Smooth muscle cell (in vitro differentiated cells): Measurements from ENCODE around the gene TIMM17A. TPM values are rescaled to one million over a fixed set of nuclear protein-coding genes. Genes with fewer than 3 reads are reported as not detected.
A peak's percentile ranks its signal among the peaks of the same experiment; 100 is the strongest.

Experiments
- DNase-seq: peaks from one replicate; lab custom pipeline; 2025; ENCODE audit not compliant: unreplicated experiment; lab: John Stamatoyannopoulos, UW
- H2AFZ ChIP-seq: fragments of 200-600 bp; sonication (generic); 2 replicates; pipeline ENCODE4 v1.6.0; 2016; ENCODE audit warnings: antibody characterized with exemption, low read depth, mild to moderate bottlenecking
- H3F3A ChIP-seq: fragments of 200-600 bp; sonication (generic); 2 replicates; pipeline ENCODE4 v1.6.0; 2017; ENCODE audit warnings: antibody characterized with exemption, low read depth
- H3K27ac ChIP-seq: fragments of 200-600 bp; sonication (generic); 2 replicates; pipeline ENCODE4 v1.5.1; 2016; ENCODE audit warnings: low read depth, mild to moderate bottlenecking
- H3K27me3 ChIP-seq: fragments of 200-600 bp; sonication (generic); 2 replicates; pipeline ENCODE4 v1.6.1; 2016; ENCODE audit warnings: low read depth, mild to moderate bottlenecking
- H3K36me3 ChIP-seq: fragments of 200-600 bp; sonication (generic); 2 replicates; pipeline ENCODE4 v1.5.1; 2016; ENCODE audit warnings: low read depth
- H3K4me1 ChIP-seq: fragments of 200-600 bp; sonication (generic); 2 replicates; pipeline ENCODE4 v1.5.1; 2016; ENCODE audit warnings: low read depth
- H3K4me2 ChIP-seq: fragments of 200-600 bp; sonication (generic); 2 replicates; pipeline ENCODE4 v1.6.0; 2016; ENCODE audit warnings: mild to moderate bottlenecking
- H3K4me3 ChIP-seq: fragments of 200-600 bp; sonication (generic); 2 replicates; pipeline ENCODE4 v1.5.1; 2016; ENCODE audit warnings: mild to moderate bottlenecking
- H3K79me2 ChIP-seq: fragments of 200-600 bp; sonication (generic); 2 replicates; pipeline ENCODE4 v1.6.0; 2016; ENCODE audit warnings: low read depth, mild to moderate bottlenecking
- H3K9ac ChIP-seq: fragments of 200-600 bp; sonication (generic); 2 replicates; pipeline ENCODE4 v1.6.0; 2016; ENCODE audit warnings: low read depth
- H3K9me3 ChIP-seq: fragments of 200-600 bp; sonication (generic); replicated peaks from 2 replicates; pipeline ENCODE4 v1.5.1; 2016; ENCODE audit warnings: low read depth
- H4K20me1 ChIP-seq: fragments of 200-600 bp; sonication (generic); 2 replicates; pipeline ENCODE4 v1.6.0; 2016; ENCODE audit warnings: low read depth
- CTCF ChIP-seq: fragments of 200-600 bp; sonication (generic); IDR thresholded peaks from 2 replicates; pipeline ENCODE4 v1.5.1; 2017; ENCODE audit warnings: borderline replicate concordance, mild to moderate bottlenecking, antibody characterized with exemption; ENCODE audit not compliant: insufficient read depth, poor library complexity, severe bottlenecking
- WGBS: methylation state at CpG from one replicate; pipeline ENCODE4 v1.1.7; 2016; ENCODE audit warnings: low lambda C conversion rate; 5-methylcytosine and 5-hydroxymethylcytosine counted together
- polyA plus RNA-seq: library from polyadenylated mRNA; unstranded; fragments of >200 nt; fragmentation: Nextera tagmentation; extraction: Ambion mirVana; gene quantifications from 2 replicates; pipeline ENCODE4 v1.2.1, GENCODE V29; 2016
- total RNA-seq: library from RNA; depleted of rRNA; stranded (reverse); fragments of >200 nt; gene quantifications from 2 replicates; pipeline ENCODE4 v1.2.3, GENCODE V29; 2014

Gene TIMM17A
- total and polyA plus RNA-seq, 2 experiments from 2014 or later, result 78.6 to 102 TPM

- Histone ChIP-seq H3K36me3 (no peaks in the 10 kb centered on the region), H3K4me2 (no peak overlapping the region), H3K9ac (no peak overlapping the region), H3F3A (no peaks in the 10 kb centered on the region), H3K27ac (no peak overlapping the region), H3K9me3 (no peaks in the 10 kb centered on the region), H3K79me2 (peaks cover 2% of the 10 kb centered on the region), H3K4me3 (no peak overlapping the region), H3K27me3 (no peaks in the 10 kb centered on the region), H3K4me1 (no peaks in the 10 kb centered on the region), H4K20me1 (no peaks in the 10 kb centered on the region), H2AFZ (no peak overlapping the region)
- DNase-seq, result no peak
- WGBS, result 79% methylated on average over 4 of the region's 4 CpGs
- TF ChIP-seq CTCF, result no peak
Observed at GRCh38 chr1:201930137-201930536, 25.2 kb upstream of the TIMM17A start.

- Histone ChIP-seq H3K9me3 (no peaks in the 10 kb centered on the region), H3K4me3 (no peak overlapping the region), H3K27ac (no peak overlapping the region), H3K27me3 (no peaks in the 10 kb centered on the region), H4K20me1 (no peaks in the 10 kb centered on the region), H3F3A (no peaks in the 10 kb centered on the region), H3K4me2 (no peak overlapping the region), H3K4me1 (no peaks in the 10 kb centered on the region), H3K36me3 (no peaks in the 10 kb centered on the region), H3K9ac (no peak overlapping the region), H3K79me2 (peaks cover under 1% of the 10 kb centered on the region), H2AFZ (no peak overlapping the region)
- 87% methylated on average over 5 of the region's 5 CpGs for WGBS
- TF ChIP-seq CTCF, result no peak
- DNase-seq, result no peak
Observed at GRCh38 chr1:201930803-201931202, 24.5 kb upstream of the TIMM17A start.

GRCh38 chr1:201933840-201934430, 21.4 kb upstream of the TIMM17A start:
- 67% methylated on average over 5 of the region's 5 CpGs for WGBS
- Histone ChIP-seq H3K36me3 (no peaks in the 10 kb centered on the region), H3K4me2 (no peak overlapping the region), H3K4me3 (no peak overlapping the region), H3K9ac (no peak overlapping the region), H3K27ac (no peak overlapping the region), H4K20me1 (no peaks in the 10 kb centered on the region), H3K79me2 (no peaks in the 10 kb centered on the region), H3K9me3 (no peaks in the 10 kb centered on the region), H2AFZ (no peak overlapping the region), H3K4me1 (no peaks in the 10 kb centered on the region), H3F3A (peaks cover 3% of the 10 kb centered on the region), H3K27me3 (no peaks in the 10 kb centered on the region)
- DNase-seq, result no peak
- TF ChIP-seq CTCF, result no peak

GRCh38 chr1:201937624-201938213, 17.6 kb upstream of the TIMM17A start:
- Histone ChIP-seq H3K9ac (no peak overlapping the region), H3K4me2 (peak overlapping the region; percentile 12), H3K4me3 (no peak overlapping the region), H3K9me3 (no peaks in the 10 kb centered on the region), H3F3A (peaks cover 9% of the 10 kb centered on the region), H4K20me1 (no peaks in the 10 kb centered on the region), H3K27me3 (no peaks in the 10 kb centered on the region), H3K36me3 (no peaks in the 10 kb centered on the region), H3K27ac (peak overlapping the region; percentile 53), H3K4me1 (peaks cover 17% of the 10 kb centered on the region), H2AFZ (no peak overlapping the region), H3K79me2 (no peaks in the 10 kb centered on the region)
- TF ChIP-seq CTCF, result no peak
- 47% methylated on average over 5 of the region's 5 CpGs for WGBS
- DNase-seq, result no peak
